ENCODE measurements around the gene ZFHX3. TPM values are rescaled to one million over a fixed set of nuclear protein-coding genes. Genes with fewer than 3 reads are reported as not detected.

Gene ZFHX3
- total and polyA plus RNA-seq, 4 donors: 1.5 to 5.9 (median 3.0) TPM

- H3K4me1 ChIP-seq (ENCODE audit: control insufficient read depth in 4 of 4, insufficient read depth in 4 of 4, low read length in 3 of 4): peaks cover 0 to 11% (median 2%) of the 10 kb centered on the region in 4 donors
- H3K9me3 ChIP-seq (ENCODE audit: control insufficient read depth in 4 of 4, low read length in 3 of 4): no peaks in the 10 kb centered on the region
- H3K27me3 ChIP-seq (ENCODE audit: control insufficient read depth in 4 of 4, insufficient read depth in 4 of 4, low read length in 3 of 4): no peaks in the 10 kb centered on the region
- DNase-seq (ENCODE audit: low spot score): no peak
- H3K27ac ChIP-seq (ENCODE audit: low read depth in 1 of 2, low read length in 2 of 2): no peak overlapping the region
- no peak for TF ChIP-seq EGR1 (IDR thresholded peaks at IDR 0.05; ENCODE audit: low read depth in 2 of 2)
- peak; percentile 35 for TF ChIP-seq CTCF (IDR thresholded peaks at IDR 0.05; ENCODE audit: low read depth, low read length, missing input control)
- TF ChIP-seq RXRA (IDR thresholded peaks at IDR 0.05): no peak
- no peak for TF ChIP-seq NR2F2 (IDR thresholded peaks at IDR 0.05)
- TF ChIP-seq TAF1 (conservative IDR thresholded peaks at IDR 0.05): no peak
- no peak for TF ChIP-seq FOXA1 (IDR thresholded peaks at IDR 0.05)
- no peak for TF ChIP-seq JUND (IDR thresholded peaks at IDR 0.05)
- TF ChIP-seq RAD21 (IDR thresholded peaks at IDR 0.05): peak; percentile 68 to 76
- no peak overlapping the region for H3K4me3 ChIP-seq (ENCODE audit: low read depth in 1 of 3, low read length in 3 of 3)
- peaks cover 0 to 14% (median 5%) of the 10 kb centered on the region in 4 donors for H3K36me3 ChIP-seq (ENCODE audit: control insufficient read depth in 4 of 4, insufficient read depth in 3 of 4, low read depth in 1 of 4, low read length in 3 of 4)
- 93% methylated on average over 20 of the region's 20 CpGs for whole genome bisulfite sequencing
- H3K9ac ChIP-seq (ENCODE audit: low read depth in 1 of 2, low read length in 2 of 2): no peak overlapping the region
Measured at GRCh38 chr16:72961115-72961832, 86.7 kb downstream of the ZFHX3 start.

GRCh38 chr16:72960101-72960500, 87.8 kb downstream of the ZFHX3 start:
- no peaks in the 10 kb centered on the region for H3K27me3 ChIP-seq (ENCODE audit: control insufficient read depth in 4 of 4, insufficient read depth in 4 of 4, low read length in 3 of 4)
- WGBS: 97% methylated on average over 20 of the region's 20 CpGs
- DNase-seq (ENCODE audit: low spot score): no peak
- no peak overlapping the region for H3K9ac ChIP-seq (ENCODE audit: low read depth in 1 of 2, low read length in 2 of 2)
- peaks cover 0 to 18% (median 7%) of the 10 kb centered on the region in 4 donors for H3K4me1 ChIP-seq (ENCODE audit: control insufficient read depth in 4 of 4, insufficient read depth in 4 of 4, low read length in 3 of 4)
- H3K9me3 ChIP-seq (ENCODE audit: control insufficient read depth in 4 of 4, low read length in 3 of 4): no peaks in the 10 kb centered on the region
- peaks cover 0 to 14% (median 5%) of the 10 kb centered on the region in 4 donors for H3K36me3 ChIP-seq (ENCODE audit: control insufficient read depth in 4 of 4, insufficient read depth in 3 of 4, low read depth in 1 of 4, low read length in 3 of 4)
- no peak overlapping the region for H3K4me3 ChIP-seq (ENCODE audit: low read depth in 1 of 3, low read length in 3 of 3)
- no peak overlapping the region for H3K27ac ChIP-seq (ENCODE audit: low read depth in 1 of 2, low read length in 2 of 2)
- TF ChIP-seq HNF4A (conservative IDR thresholded peaks at IDR 0.05) (no peak), ATF3 (IDR thresholded peaks at IDR 0.05) (no peak), YY1 (IDR thresholded peaks at IDR 0.05) (no peak), EGR1 (IDR thresholded peaks at IDR 0.05; ENCODE audit: low read depth in 2 of 2) (no peak), SP1 (IDR thresholded peaks at IDR 0.05) (no peak), RXRA (IDR thresholded peaks at IDR 0.05) (no peak), GABPA (IDR thresholded peaks at IDR 0.05 in 1 of 2, conservative IDR thresholded peaks at IDR 0.05 in 1 of 2) (no peak), CTCF (IDR thresholded peaks at IDR 0.05; ENCODE audit: low read depth, low read length, missing input control) (no peak), ZBTB33 (IDR thresholded peaks at IDR 0.05) (no peak), JUND (IDR thresholded peaks at IDR 0.05) (no peak), MAX (IDR thresholded peaks at IDR 0.05) (no peak), NR2F2 (IDR thresholded peaks at IDR 0.05) (no peak), TAF1 (conservative IDR thresholded peaks at IDR 0.05) (no peak), FOXA2 (IDR thresholded peaks at IDR 0.05) (no peak), FOXA1 (IDR thresholded peaks at IDR 0.05) (no peak), HNF4G (IDR thresholded peaks at IDR 0.05) (no peak), RAD21 (IDR thresholded peaks at IDR 0.05) (no peak), REST (IDR thresholded peaks at IDR 0.05) (no peak)

All from liver (tissue), 9 donors.